Measurements from ENCODE around the gene LCORL.
A peak's percentile ranks its signal among the peaks of the same experiment; 100 is the strongest.

- peak in 4 of 6 experiments; percentile 14 to 30 (median 17) for TF ChIP-seq CTCF (IDR thresholded peaks at IDR 0.05)
- no peak for TF ChIP-seq POLR2A (IDR thresholded peaks at IDR 0.05)
Observed at GRCh38 chr4:18042754-18043153, 21.2 kb upstream of the LCORL start.

All from Peyer's patch (tissue), 4 donors.